Occipital lobe (tissue), 2 donors: ENCODE results near the gene SKAP2. TPM values are rescaled to one million over a fixed set of nuclear protein-coding genes. Genes with fewer than 3 reads are reported as not detected.

Source experiments
- DNase-seq: peaks from one replicate; lab custom pipeline; 2025; lab: John Stamatoyannopoulos, UW
- total RNA-seq: library from RNA; depleted of rRNA; stranded (reverse); fragments of >200 nt; gene quantifications from one replicate; pipeline ENCODE4 v1.2.3, GENCODE V29; 2014

SKAP2 gene
- total RNA-seq, 1 donor from 2014 or later = 1.2 TPM

DNA sequence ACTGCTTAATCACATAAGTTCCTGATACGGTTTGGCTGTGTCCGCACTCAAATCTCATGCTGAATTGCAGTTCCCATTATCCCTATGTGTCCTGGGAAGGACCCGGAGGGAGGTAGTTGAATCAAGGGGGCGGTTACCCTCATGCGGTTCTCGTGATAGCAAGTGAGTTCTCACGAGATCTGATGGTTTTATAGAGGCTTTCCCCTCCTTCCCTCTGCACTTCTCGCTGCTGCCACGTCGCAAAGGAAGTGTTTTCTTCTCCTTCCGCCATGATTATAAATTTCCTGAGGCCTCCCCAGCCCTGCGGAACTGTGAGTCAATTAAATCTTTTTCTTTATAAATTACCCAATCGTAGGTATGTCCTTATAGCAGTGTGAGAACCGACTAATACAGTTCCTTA is 226.2 kb downstream of the SKAP2 start:
- DNase-seq = no peak

DNA sequence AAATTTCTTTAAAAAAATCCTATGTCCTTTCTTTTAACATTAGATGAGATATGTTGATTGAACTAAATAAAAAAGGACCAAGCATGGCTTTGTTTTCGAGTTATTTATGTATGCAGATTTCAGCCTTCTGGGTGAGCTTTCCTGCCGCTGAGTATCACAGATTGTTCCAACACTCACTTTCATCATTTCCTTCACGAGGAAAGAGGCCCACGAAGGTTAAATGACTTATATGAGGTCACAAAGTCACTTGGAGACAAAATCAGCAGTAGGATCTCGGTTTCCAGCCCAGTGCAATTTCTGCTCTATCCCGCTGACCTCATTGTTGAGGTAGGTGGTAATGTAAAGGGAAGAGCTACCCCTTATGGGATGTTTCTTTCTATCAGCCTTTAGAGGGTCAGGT is 226.8 kb downstream of the SKAP2 start:
- no peak for DNase-seq

DNA sequence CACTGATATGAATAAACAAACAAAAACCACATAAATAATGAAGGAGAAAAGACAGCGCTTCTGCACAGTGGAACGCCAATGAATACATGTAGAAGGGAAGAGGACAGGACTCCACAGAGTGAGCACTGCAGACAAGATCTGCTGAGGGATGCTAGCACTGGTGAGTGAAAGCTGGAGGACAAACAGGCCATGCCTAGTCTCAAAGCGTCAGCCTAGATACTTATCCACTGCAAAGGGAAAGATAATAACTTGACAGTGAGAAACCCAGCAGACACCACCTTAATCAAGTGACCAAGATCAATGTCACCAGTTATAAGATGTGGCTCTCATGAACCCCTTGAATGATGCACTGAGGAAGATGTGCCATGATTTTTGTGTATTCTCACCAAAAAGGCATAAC is 227.6 kb downstream of the SKAP2 start:
- no peak for DNase-seq

DNA sequence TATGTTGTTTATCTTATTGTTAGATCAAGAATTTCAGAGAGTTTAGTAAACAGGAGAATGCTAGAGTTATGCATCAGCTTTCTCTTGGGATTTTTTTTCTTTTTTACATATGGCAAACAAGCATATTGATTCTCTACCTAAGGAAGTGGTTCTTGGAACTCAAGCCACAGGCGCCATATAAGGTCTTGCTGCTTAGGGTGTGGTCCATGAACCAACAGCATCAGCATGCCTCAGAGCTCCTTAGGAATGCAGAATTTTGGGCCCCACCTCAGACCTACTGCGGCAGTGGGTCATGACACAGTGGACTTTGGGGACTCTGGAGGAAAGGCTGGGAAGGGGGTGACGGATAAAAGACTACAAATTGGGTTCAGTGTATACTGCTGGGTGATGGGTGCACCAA is 230.8 kb downstream of the SKAP2 start:
- no peak for DNase-seq

DNA sequence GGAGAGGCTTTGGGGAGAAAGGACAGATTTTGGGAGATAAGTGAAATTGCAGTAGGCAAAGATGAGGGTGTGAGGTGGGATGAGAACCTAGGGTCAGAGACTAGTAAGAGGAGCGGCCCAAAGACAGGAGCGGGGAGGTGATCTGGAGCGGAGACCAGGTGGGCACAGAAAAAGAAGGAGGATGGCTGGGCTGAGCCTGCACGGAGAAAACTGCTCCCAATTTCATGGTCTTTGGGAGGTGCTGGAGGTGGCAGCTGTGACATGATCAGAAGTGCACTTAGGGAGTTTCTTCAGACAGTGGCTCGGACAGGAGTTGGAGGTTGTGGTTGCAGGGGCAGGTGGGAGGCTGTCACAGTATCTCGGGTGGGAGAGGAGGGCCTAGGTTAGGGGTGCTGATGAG is 232.8 kb downstream of the SKAP2 start:
- DNase-seq = no peak

DNA sequence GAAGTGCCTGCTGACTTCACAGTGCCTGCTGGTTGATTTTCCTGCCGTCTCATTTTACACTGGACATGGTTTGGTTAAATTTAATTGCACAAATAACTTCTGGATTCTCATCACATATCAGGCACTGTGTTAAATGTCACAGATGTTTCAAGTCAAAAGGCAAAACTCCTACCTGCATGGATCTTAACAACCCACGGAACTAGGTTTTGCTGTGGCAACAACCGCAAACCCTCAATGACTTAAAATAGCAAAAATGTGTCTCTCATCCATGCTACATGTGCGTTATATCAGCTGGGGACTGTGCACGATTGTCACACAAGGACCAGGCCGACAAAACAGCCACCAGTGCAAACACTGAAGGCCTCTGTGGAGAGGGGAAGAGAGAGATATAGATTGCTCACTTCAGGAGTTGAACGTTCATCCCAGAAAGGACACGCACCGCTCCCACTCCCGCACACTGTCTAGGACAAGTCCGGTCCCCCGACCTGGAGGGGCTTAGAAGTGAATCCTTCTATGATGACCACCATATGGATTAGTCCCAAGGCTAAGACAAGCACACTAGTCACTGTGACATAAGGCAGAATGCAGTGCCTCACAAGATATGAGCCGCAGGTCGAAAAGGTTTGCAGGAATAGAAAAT is 233.3 kb downstream of the SKAP2 start:
- DNase-seq = no peak

DNA sequence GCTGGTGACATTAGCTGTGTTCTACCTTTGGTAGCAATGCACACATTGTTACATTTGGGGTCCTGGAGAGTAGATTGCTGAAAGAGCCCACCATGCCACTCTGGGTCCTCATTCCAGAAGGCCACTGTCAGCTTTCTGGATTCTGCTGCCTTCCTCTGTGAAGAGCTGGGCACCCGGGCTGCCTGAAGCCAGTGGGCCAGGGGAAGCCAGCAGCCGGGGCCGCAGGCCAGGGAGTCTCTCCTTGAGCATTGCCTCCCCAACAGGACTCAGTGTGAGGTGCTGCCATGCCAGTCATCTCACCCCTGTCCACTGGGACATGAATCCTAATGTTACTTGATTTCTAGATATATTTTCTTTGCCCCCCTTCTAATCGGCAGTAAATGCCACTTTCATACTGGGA is 234.0 kb downstream of the SKAP2 start:
- no peak for DNase-seq

DNA sequence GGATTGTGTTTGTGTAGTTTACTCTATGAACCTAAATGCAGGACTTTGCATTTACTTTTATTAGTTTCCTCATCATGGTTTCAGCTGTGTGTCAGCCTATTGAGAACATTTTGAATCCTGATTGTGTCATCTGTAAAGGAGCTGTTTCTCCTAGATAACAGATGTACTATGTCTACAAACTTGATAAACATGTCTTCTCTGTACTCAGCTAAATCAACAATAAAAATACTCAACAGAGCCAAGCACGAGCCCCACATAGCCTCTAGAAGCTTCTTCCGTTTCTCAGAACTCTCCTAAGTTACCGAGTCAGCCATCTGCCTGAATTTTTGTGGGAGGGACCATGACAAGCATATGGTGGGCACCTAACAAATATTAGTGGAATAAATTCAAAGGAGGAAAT is 234.7 kb downstream of the SKAP2 start:
- no peak for DNase-seq

DNA sequence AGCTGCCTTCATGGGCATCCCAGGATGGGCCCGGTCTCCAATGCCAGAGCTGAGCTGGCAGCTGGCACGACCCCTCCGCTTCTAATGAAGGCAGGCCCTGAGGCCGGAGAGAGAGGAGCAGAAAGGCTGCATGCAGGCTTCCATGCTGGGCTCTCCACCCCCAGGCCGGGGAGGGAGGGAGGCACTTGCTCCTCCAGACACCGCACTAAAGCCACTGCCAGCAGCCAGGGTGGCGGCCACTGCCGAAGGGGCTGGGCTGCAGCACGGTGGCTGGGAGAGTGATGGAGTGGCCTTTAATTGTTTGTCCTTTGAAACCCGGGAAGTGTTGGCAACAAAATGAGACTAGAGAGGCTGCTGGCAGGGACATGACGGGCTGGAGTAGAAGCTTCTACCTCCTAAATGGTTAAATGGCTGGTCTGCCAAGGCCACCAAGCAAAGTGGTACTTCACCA is 236.5 kb downstream of the SKAP2 start:
- DNase-seq = no peak

DNA sequence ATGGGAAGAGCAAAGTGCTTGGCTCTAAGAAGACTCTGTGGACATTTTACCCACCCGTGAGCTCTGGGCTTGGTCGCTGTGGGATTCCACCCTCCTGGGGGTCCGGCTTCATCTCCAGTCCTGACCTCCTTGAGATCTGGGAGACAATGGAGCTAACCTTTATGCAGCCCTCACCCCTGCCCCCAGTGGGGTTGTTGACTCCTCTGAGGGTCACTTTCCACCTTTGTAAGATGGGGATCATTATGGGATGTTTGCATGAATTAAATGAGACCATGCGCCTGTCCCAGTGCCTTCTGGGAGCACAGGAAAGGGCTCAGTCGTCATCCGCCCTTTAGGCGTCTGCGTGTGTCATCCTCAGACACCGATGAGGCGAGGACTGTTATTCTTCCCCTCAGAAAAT is 237.2 kb downstream of the SKAP2 start:
- no peak for DNase-seq

DNA sequence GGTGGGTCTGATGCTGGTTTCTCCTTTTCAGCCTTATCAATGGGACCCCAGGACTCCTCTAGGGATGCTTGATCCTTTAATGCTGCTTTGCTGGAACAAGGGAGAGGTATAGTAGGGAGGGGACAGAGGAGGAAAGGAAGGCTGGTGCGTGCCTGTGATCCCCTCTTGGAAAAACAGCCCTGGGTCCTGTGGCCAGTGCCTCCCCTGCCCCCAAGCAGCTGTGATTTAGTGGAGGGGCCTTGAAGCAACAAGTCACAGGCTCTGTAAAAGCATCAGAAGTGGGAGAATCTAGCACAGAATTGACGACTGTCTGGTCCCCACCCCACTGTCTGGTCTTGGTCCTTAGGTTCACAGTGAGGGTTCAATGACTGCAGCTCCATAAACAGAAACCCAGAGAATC is 237.7 kb downstream of the SKAP2 start:
- no peak for DNase-seq

GRCh38 chr7:26626156-26626555 is 238.2 kb downstream of the SKAP2 start:
- DNase-seq = no peak

DNA sequence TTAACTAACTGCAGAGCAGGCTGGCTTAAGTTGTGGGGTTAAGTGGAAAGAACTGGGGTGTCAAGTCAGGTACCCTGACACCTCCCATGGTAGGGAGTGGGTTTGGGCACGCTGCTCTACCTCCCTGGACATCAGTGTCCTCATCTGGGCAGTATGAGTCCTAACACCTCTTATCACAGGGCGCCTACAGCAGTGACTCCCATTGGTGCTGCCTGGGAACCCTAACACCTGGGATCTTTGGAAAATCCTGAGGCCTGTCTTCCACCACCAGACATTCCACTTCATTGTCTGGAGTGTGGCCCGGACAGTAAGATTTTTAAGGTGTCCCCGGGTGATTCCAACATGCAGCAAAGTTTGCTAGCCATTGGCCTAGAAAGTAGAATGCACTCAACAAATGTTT is 239.1 kb downstream of the SKAP2 start:
- no peak for DNase-seq

DNA sequence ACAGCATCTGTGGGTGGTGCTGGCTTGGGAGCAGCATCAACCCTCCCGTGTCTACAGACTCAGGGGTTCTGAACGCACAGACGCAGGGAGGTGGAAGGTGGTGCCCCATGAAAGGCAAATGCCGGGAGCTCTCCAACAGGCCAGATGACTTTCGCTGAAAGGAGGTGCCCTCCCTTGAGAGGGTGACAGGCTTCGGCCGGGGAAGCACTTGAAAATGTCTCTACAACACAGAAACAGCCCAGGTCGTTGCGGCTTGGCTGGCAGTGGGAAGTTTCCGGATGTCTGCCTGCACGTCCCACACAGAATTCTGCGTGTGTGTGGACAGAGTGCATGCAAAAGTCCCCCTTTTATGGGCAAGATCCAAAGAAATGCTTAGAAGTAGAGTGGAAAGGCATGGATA is 239.6 kb downstream of the SKAP2 start:
- DNase-seq = no peak

DNA sequence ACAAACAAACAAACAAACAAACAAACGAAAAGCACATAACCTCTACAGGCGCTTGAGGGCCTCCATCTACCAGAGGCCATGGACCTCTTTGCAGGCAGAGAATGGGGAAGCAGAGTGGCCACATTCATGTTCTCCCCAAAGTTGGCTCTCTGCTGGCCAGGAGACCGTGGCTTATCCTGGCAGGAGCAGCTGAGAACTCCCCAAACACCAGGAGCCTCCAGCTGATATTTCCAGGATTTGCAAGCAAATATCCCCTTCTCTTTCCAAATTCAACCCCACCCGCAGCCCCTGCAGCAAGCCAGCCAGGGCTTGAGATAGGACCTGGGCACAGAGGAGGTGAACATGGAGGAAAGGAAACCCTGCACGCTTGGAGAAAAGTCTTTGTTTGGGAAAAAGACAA is 240.0 kb downstream of the SKAP2 start:
- DNase-seq = no peak

GRCh38 chr7:26620352-26620751 is 244.0 kb downstream of the SKAP2 start:
- no peak for DNase-seq

DNA sequence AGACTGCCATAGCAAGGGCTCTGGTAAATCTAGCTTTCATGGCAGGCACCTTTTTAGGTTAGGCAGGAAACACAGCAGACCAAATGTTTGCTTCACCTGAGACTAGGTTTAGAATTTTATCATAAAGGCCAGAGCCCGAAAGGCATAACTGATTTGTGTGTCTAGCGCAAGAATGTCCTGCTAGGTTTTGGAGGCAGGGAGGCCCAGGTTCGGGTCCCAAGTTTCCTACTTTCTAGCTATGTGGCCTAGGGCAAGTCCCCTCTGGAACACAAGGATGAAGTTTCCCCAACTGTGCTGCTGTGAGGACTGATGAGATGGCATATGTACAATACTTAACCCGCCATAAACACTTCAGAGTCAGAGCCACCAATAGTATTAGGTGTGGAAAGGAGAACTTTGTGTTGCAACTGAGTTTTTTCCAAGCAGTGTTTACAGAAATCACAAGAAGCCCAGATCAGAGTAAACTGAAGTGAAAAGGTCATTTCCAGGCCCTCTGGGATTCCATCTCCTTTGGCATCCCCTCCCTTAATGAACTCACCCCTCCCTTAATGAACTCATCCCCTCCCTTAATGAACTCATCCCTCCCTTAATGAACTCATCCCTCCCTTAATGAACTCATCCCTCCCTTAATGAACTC is 244.9 kb downstream of the SKAP2 start:
- no peak for DNase-seq

- no peak for DNase-seq
Measured at GRCh38 chr7:26618898-26619297, 245.5 kb downstream of the SKAP2 start.

DNA sequence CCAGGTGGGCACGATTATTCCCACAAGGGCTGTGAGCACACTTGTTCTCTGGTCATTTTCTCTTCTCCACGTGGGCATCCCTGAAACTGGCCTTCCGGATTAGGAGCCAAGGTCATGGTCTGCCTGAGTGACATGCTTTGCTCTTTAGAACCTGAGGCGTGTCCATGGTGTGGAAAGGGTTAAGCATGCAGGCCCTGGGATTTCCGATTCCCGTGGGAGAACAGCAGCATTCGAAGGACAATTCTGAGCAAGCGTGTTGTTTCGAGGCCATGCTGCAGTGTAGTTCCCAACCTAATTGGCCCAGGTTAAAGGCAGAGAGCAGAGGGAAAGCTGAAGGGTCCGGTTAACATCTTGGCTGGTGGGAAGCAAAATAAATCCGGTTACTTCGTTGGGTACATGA is 245.9 kb downstream of the SKAP2 start:
- DNase-seq = no peak
